AG04450 (cell line): ENCODE measurements around the gene FRAS1. TPM values are rescaled to one million over a fixed set of nuclear protein-coding genes. Genes with fewer than 3 reads are reported as not detected.

ENCODE experiments used
- CTCF ChIA-PET: fragments of 300-600, 350-600 bp; formaldehyde crosslinking; extraction: SDS; loops from one replicate; lab custom pipeline; 2022; ENCODE audit warnings: antibody characterized with exemption, inconsistent platforms; lab: Charles Lee
- POLR2A ChIA-PET: fragments of 350-600 bp; formaldehyde crosslinking; extraction: SDS; loops from one replicate; lab custom pipeline; 2021; ENCODE audit warnings: antibody characterized with exemption, inconsistent platforms; lab: Yijun Ruan, JAX
- DNase-seq: peaks from one replicate; pipeline ENCODE4 v3.0.0-alpha.2; 2011; ENCODE audit warnings: low read depth, low spot score
- H3K27ac ChIP-seq: one replicate; pipeline ENCODE4 v1.5.1; 2012; ENCODE audit warnings: low read depth, low read length, control low read depth
- H3K27me3 ChIP-seq: one replicate; pipeline ENCODE4 v1.6.0; 2012; ENCODE audit warnings: low read length; ENCODE audit not compliant: control insufficient read depth, insufficient read depth
- H3K4me3 ChIP-seq: 2 replicates; pipeline ENCODE4 v1.5.1; 2011; ENCODE audit warnings: mild to moderate bottlenecking, low read depth, low read length, control low read depth
- H3K9me3 ChIP-seq: 2 replicates; pipeline ENCODE4 v1.5.1; 2012; ENCODE audit warnings: low read length; ENCODE audit not compliant: control insufficient read depth, insufficient read depth
- polyA plus RNA-seq: library from polyadenylated mRNA; depleted of rRNA; stranded (reverse); fragments of >200 nt; gene quantifications from 2 replicates; pipeline ENCODE4 v1.2.3, GENCODE V29; 2011
- TF ChIP-seq, protein P1 (sequence below): IDR thresholded peaks from 2 replicates; pipeline ENCODE4 v1.5.1; 2011; ENCODE audit warnings: low read depth, low read length, control low read depth, inconsistent platforms

Gene FRAS1
- polyA plus RNA-seq, 1 experiment = 0.21 TPM

DNA sequence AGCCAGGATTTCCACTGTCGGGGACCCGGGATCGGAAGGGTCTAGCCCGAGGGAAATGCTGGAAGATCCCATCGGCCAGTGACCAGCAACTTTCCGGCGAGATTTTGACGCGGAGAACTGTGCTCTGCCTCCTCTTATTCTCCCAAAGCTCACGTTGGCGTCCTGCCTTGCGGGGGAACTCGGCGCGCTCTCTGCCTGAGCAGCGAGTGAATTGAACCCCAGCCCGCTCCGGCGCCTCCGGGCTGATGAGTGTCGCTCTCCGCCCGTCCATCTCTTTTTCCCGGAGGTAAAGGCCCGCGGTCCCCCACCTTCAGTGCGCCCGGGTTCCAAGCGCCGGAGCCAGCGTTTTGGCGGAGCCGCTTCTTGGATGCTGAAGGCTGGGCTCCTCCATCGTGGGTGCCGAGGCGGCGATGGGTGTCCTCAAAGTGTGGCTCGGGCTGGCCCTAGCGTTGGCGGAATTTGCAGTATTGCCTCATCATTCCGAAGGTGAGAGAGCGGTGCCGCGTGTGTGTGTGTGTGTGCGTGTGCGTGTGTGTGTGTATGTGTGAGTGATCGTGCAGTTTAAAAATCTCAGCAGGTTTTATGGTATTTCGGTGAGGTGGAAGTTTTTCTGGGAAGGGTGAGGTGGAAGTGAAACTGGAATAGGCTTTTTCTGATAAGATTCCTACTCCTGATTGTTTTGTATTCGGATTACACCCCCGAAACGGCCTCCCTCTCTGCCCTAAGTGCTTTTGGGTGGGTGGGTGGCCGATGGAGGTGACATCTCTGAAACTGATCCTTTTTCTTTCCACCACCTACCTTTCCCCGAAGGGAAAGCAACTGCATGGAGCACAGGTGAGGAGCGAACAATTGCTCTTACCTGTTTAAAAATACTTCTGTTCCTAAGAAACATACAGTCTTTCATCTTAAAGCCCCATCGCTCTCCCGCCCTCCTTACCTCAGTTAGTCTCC, 752 bp downstream of the FRAS1 start:
- DNase-seq = no peak
- no peak overlapping the region for H3K27ac ChIP-seq
- POLR2A ChIA-PET = no interaction called here

DNA sequence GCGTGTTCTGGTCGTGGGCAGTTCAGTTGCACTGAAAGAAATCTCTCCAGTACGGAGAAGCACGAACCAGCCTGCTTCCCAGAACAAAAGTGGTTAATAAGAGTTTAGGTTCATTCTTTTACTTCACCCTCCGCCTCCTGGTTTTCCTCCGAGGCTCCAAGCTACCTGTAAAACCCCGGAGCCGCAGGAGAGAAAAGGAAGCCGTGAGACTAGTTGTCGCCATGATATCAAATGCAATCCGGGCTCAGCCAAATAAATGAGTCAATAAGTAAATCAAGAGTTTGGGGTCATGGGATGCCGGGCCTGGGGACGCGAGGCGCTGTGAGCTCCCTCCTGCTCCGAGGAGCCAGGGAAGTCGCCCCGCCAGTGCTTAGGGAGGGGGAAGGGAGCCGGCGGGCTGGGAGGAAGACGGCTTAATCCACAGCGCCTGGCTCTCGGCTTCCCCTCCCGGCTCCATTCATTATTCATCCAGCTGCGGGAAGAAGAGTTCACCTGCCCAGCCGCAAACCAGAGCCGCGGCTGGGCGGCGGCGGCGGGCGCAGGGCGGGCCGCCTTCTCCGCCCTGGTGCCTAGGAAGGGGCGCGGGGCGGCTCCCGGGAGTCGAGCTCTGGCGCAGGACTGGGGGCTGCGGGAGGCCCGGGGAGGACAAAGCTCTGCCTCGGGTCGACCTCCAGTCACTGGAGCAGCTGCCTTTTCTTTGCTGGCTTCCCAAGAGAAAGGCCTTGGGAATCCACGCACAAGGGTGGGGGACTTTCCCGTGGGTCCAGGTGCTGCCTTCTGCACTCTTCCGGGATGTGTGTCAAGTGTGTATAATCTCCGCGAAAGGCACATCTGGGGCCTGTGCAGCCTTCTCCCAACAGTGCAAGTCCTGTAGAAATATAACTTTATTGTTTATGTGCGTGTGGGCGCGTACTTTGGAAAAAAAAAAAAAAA, 1.7 kb downstream of the FRAS1 start:
- TF ChIP-seq, protein P1, sequence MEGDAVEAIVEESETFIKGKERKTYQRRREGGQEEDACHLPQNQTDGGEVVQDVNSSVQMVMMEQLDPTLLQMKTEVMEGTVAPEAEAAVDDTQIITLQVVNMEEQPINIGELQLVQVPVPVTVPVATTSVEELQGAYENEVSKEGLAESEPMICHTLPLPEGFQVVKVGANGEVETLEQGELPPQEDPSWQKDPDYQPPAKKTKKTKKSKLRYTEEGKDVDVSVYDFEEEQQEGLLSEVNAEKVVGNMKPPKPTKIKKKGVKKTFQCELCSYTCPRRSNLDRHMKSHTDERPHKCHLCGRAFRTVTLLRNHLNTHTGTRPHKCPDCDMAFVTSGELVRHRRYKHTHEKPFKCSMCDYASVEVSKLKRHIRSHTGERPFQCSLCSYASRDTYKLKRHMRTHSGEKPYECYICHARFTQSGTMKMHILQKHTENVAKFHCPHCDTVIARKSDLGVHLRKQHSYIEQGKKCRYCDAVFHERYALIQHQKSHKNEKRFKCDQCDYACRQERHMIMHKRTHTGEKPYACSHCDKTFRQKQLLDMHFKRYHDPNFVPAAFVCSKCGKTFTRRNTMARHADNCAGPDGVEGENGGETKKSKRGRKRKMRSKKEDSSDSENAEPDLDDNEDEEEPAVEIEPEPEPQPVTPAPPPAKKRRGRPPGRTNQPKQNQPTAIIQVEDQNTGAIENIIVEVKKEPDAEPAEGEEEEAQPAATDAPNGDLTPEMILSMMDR = no peak
- ChIA-PET CTCF (interaction anchor here (0.6 to 1.4 kb wide), 9 partner anchors 9 to 849 kb away, joined by 3 to 6 read pairs (median 3); no protein-coding TSS in a partner anchor), POLR2A (interaction anchor here (0.8 kb wide), 1 partner anchor 18 kb away, joined by 8 read pairs; no protein-coding TSS in a partner anchor)
- peak overlapping the region; percentile 59 for H3K4me3 ChIP-seq
- no peak for DNase-seq
- peaks cover 9% of the 10 kb centered on the region; the same call in 1 of the 2 replicates for H3K9me3 ChIP-seq
- no peak overlapping the region for H3K27ac ChIP-seq
- peaks cover 44% of the 10 kb centered on the region for H3K27me3 ChIP-seq

More for the DNA sequence above, 752 bp downstream of the FRAS1 start:
- peaks cover 9% of the 10 kb centered on the region; the same call in 1 of the 2 replicates for H3K9me3 ChIP-seq
- peak overlapping the region; percentile 59 for H3K4me3 ChIP-seq
- TF ChIP-seq, protein P1 = no peak
- peaks cover 44% of the 10 kb centered on the region for H3K27me3 ChIP-seq
- CTCF ChIA-PET = interaction anchor here (0.6 kb wide), 1 partner anchor 1093 kb away, joined by 4 read pairs; no protein-coding TSS in a partner anchor

DNA sequence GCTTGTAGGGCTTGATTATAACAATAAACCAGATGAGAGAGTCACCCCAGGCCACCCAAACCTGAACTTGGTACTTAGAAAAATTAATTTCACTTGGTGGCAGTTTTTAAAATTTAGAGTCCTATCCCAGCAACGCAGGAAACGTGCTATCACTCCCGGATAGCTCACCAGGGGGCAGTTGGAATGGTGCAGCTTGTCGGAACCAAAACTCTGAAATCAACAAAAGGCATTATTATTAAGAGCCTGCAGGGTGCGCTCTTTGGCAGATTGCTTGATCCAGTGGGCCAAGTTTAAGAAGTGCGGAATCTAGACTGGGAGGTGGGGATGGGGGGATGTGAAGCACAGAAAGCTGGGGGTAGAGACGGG, 2.4 kb downstream of the FRAS1 start:
- Histone ChIP-seq H3K27me3 (peaks cover 44% of the 10 kb centered on the region), H3K9me3 (peaks cover 9% of the 10 kb centered on the region; the same call in 1 of the 2 replicates), H3K4me3 (no peak overlapping the region), H3K27ac (no peak overlapping the region)
- TF ChIP-seq, protein P1 = peak; percentile 43
- no peak for DNase-seq
- ChIA-PET POLR2A (interaction anchor here (0.8 kb wide), 1 partner anchor 17 kb away, joined by 8 read pairs; no protein-coding TSS in a partner anchor), CTCF (interaction anchor here (0.6 to 1.4 kb wide), 9 partner anchors 9 to 849 kb away, joined by 3 to 6 read pairs (median 3); no protein-coding TSS in a partner anchor)

DNA sequence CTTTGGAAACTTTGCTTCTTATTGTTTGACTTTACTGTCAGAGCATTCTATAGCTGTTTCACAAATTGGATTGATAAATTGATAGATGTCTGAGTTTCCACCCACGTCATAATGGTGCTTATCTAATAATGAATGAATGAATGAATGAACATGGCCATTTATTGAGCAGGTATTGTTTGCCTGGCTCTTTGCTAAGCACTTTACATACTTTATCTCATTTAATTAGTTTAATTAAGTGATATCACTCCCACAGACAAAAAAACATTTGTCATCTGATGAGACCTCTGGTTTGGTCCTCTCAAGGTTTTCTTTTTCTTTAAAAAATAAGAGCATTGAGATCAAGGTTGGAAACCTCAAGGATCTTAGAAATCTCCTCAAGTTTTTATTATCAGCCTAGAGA, 2.8 kb downstream of the FRAS1 start:
- no peak overlapping the region for H3K27ac ChIP-seq
- no peak overlapping the region for H3K4me3 ChIP-seq
- no peak for DNase-seq
- ChIA-PET POLR2A (interaction anchor here (0.8 kb wide), 1 partner anchor 17 kb away, joined by 8 read pairs; no protein-coding TSS in a partner anchor), CTCF (interaction anchor here (0.6 to 1.4 kb wide), 10 partner anchors 8 to 850 kb away, joined by 3 to 6 read pairs (median 4); no protein-coding TSS in a partner anchor)
- peaks cover 41% of the 10 kb centered on the region for H3K27me3 ChIP-seq
- TF ChIP-seq, protein P1 = no peak
- H3K9me3 ChIP-seq = peaks cover 9% of the 10 kb centered on the region; the same call in 1 of the 2 replicates
